GM12874 (cell line): ENCODE results near the gene PTPRG.

Source experiments
- CTCF ChIP-seq: IDR thresholded peaks from 2 replicates; pipeline ENCODE4 v1.5.1; 2011; ENCODE audit warnings: low read depth, mild to moderate bottlenecking, control low read depth, low read length, moderate library complexity; ENCODE audit not compliant: insufficient read depth

PTPRG gene

GRCh38 chr3:61741551-61741950 is 180.2 kb downstream of the PTPRG start:
- no peak for TF ChIP-seq CTCF

- TF ChIP-seq CTCF = no peak
Observed at GRCh38 chr3:61742006-61742405, 180.6 kb downstream of the PTPRG start.

- no peak for TF ChIP-seq CTCF
Observed at GRCh38 chr3:61743067-61743466, 181.7 kb downstream of the PTPRG start.

GRCh38 chr3:61743686-61744242 is 182.4 kb downstream of the PTPRG start:
- TF ChIP-seq CTCF = no peak

GRCh38 chr3:61748288-61748687 is 186.9 kb downstream of the PTPRG start:
- no peak for TF ChIP-seq CTCF

GRCh38 chr3:61750766-61751165 is 189.4 kb downstream of the PTPRG start:
- no peak for TF ChIP-seq CTCF

GRCh38 chr3:61758839-61759238 is 197.5 kb downstream of the PTPRG start:
- TF ChIP-seq CTCF = no peak
